ENCODE results near the gene PDSS2. TPM values are rescaled to one million over a fixed set of nuclear protein-coding genes. Genes with fewer than 3 reads are reported as not detected.

Gene PDSS2
- total and polyA plus RNA-seq, 4 donors = 10.5 to 20.9 (median 16.0) TPM

DNA sequence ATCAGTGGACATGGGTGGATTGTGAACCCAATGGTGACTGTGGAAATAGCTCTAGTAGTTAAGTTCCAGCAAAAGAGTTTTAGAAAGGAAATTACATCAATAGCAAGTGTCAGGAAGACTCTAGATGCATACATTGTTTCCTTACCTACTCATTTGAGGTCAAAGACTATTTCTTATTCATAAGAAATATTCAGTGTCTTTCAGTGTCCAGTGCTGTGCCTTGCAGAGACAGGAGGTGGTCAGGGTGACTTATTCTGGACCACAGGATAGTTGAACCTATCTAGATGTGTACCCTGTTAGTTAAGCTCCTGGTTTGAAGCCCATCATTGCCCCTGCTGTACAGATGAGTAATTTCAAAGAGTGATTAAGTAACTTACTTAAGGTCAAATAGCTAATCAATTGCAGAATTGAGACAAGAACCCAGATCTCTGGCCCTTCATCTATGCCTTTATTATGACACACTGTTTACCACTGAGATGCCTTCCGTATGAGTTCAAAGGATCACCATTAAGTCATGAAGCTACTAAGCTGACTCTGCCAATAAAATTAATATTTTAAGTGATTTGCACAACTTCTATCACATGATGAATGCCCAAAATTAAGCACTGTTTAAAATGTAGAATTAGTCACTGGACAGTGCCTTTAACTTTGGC, 136.1 kb downstream of the PDSS2 start:
- Histone ChIP-seq H3K4me3 (ENCODE audit: low read depth in 1 of 3, low read length in 3 of 3) (no peak overlapping the region), H3K9ac (ENCODE audit: low read depth in 1 of 2, low read length in 2 of 2) (no peak overlapping the region), H3K4me1 (ENCODE audit: control insufficient read depth in 4 of 4, insufficient read depth in 4 of 4, low read length in 3 of 4) (no peaks in the 10 kb centered on the region), H3K36me3 (ENCODE audit: control insufficient read depth in 4 of 4, insufficient read depth in 3 of 4, low read depth in 1 of 4, low read length in 3 of 4) (no peaks in the 10 kb centered on the region), H3K9me3 (ENCODE audit: control insufficient read depth in 4 of 4, low read length in 3 of 4) (no peaks in the 10 kb centered on the region), H3K27me3 (ENCODE audit: control insufficient read depth in 4 of 4, insufficient read depth in 4 of 4, low read length in 3 of 4) (no peaks in the 10 kb centered on the region), H3K27ac (ENCODE audit: low read depth in 1 of 2, low read length in 2 of 2) (no peak overlapping the region)
- WGBS = 91% methylated on average over 1 of the region's 1 CpG
- DNase-seq (ENCODE audit: low spot score) = no peak
- TF ChIP-seq YY1 (IDR thresholded peaks at IDR 0.05) (no peak), RAD21 (IDR thresholded peaks at IDR 0.05) (no peak), HNF4G (IDR thresholded peaks at IDR 0.05) (no peak), EGR1 (IDR thresholded peaks at IDR 0.05; ENCODE audit: low read depth in 2 of 2) (no peak), CTCF (IDR thresholded peaks at IDR 0.05; ENCODE audit: low read depth, low read length, missing input control) (no peak), SP1 (IDR thresholded peaks at IDR 0.05) (no peak), GABPA (IDR thresholded peaks at IDR 0.05 in 1 of 2, conservative IDR thresholded peaks at IDR 0.05 in 1 of 2) (no peak), TAF1 (conservative IDR thresholded peaks at IDR 0.05) (no peak), FOXA1 (IDR thresholded peaks at IDR 0.05) (no peak), FOXA2 (IDR thresholded peaks at IDR 0.05) (no peak), RXRA (IDR thresholded peaks at IDR 0.05) (no peak), HNF4A (conservative IDR thresholded peaks at IDR 0.05) (no peak), ZBTB33 (IDR thresholded peaks at IDR 0.05) (no peak), JUND (IDR thresholded peaks at IDR 0.05) (no peak), NR2F2 (IDR thresholded peaks at IDR 0.05) (no peak)
- TF ChIP-seq, protein P1, sequence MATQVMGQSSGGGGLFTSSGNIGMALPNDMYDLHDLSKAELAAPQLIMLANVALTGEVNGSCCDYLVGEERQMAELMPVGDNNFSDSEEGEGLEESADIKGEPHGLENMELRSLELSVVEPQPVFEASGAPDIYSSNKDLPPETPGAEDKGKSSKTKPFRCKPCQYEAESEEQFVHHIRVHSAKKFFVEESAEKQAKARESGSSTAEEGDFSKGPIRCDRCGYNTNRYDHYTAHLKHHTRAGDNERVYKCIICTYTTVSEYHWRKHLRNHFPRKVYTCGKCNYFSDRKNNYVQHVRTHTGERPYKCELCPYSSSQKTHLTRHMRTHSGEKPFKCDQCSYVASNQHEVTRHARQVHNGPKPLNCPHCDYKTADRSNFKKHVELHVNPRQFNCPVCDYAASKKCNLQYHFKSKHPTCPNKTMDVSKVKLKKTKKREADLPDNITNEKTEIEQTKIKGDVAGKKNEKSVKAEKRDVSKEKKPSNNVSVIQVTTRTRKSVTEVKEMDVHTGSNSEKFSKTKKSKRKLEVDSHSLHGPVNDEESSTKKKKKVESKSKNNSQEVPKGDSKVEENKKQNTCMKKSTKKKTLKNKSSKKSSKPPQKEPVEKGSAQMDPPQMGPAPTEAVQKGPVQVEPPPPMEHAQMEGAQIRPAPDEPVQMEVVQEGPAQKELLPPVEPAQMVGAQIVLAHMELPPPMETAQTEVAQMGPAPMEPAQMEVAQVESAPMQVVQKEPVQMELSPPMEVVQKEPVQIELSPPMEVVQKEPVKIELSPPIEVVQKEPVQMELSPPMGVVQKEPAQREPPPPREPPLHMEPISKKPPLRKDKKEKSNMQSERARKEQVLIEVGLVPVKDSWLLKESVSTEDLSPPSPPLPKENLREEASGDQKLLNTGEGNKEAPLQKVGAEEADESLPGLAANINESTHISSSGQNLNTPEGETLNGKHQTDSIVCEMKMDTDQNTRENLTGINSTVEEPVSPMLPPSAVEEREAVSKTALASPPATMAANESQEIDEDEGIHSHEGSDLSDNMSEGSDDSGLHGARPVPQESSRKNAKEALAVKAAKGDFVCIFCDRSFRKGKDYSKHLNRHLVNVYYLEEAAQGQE (IDR thresholded peaks at IDR 0.05) = no peak
- TF ChIP-seq, protein P2, sequence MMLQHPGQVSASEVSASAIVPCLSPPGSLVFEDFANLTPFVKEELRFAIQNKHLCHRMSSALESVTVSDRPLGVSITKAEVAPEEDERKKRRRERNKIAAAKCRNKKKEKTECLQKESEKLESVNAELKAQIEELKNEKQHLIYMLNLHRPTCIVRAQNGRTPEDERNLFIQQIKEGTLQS (IDR thresholded peaks at IDR 0.05) = no peak
- TF ChIP-seq, protein P3, sequence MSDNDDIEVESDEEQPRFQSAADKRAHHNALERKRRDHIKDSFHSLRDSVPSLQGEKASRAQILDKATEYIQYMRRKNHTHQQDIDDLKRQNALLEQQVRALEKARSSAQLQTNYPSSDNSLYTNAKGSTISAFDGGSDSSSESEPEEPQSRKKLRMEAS (IDR thresholded peaks at IDR 0.05) = no peak
